ENCODE measurements around the gene MAP3K4.

MAP3K4 gene

DNA sequence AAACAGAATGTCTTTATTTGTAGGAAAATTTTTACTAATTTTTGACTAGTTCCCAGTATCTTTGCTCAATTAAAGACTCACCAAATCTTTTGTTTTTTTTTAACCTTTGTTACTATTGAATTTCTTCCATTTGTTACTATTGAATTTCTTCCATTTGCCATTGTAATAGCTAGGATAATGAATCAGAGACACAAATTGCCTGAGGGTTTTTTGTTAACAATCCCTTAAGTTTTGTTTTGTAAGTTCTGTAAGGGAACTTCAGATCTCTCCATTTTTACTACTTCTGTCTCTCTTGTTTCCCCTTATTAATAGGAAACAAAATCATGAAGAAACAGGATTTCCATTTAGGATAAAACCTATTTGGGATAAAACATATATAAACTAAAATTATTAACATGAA lies 104.3 kb downstream of the MAP3K4 start:
- DNase-seq, result no peak
- no peak for TF ChIP-seq EZH2 (IDR thresholded peaks at IDR 0.05; ENCODE audit: borderline replicate concordance, low read depth, low read length, severe bottlenecking)
- TF ChIP-seq CTCF (IDR thresholded peaks at IDR 0.05; ENCODE audit: borderline replicate concordance, extremely low read depth, low read length, poor library complexity, severe bottlenecking), result no peak
- Histone ChIP-seq H2AFZ (ENCODE audit: low read depth, low read length) (no peak overlapping the region), H3K4me3 (ENCODE audit: low read depth in 1 of 2, low read length in 2 of 2) (no peak overlapping the region), H3K4me2 (ENCODE audit: insufficient read depth, low read length) (no peak overlapping the region), H3K9ac (ENCODE audit: low read depth, low read length) (no peak overlapping the region), H3K79me2 (ENCODE audit: insufficient read depth, low read length) (no peaks in the 10 kb centered on the region), H3K27me3 (ENCODE audit: insufficient read depth, low read length, poor library complexity) (no peaks in the 10 kb centered on the region), H3K36me3 (ENCODE audit: insufficient read depth, low read length) (peaks cover 81% of the 10 kb centered on the region), H4K20me1 (ENCODE audit: insufficient read depth, low read length) (no peaks in the 10 kb centered on the region), H3K4me1 (ENCODE audit: insufficient read depth, low read length) (no peaks in the 10 kb centered on the region), H3K27ac (ENCODE audit: low read length) (no peak overlapping the region), H3K9me3 (ENCODE audit: insufficient read depth, low read length, severe bottlenecking) (no peaks in the 10 kb centered on the region)
- ATAC-seq (ENCODE audit: insufficient read depth, low read depth), result no peak

DNA sequence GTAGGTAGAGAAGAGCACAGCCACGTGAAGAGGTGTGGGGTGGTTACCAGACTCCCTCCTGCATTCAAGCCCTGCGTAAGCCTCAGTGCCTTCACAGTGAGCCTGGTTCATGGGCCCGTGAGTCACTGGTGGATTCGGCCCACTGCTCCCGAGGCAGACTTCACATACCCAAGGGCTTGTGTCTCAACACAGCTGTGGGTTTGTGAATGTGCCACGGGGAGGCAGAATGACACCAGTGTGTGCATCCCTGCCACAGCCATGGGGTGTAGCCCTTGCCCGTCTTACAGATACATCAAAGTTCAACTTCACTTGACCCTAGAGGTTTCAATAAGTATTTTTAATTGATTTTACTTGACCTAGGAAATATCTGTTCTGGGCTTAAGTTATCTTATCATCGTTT lies 108.5 kb downstream of the MAP3K4 start:
- Histone ChIP-seq H4K20me1 (ENCODE audit: insufficient read depth, low read length) (no peaks in the 10 kb centered on the region), H3K27ac (ENCODE audit: low read length) (no peak overlapping the region), H3K9me3 (ENCODE audit: insufficient read depth, low read length, severe bottlenecking) (no peaks in the 10 kb centered on the region), H3K9ac (ENCODE audit: low read depth, low read length) (no peak overlapping the region), H3K4me2 (ENCODE audit: insufficient read depth, low read length) (no peak overlapping the region), H3K4me1 (ENCODE audit: insufficient read depth, low read length) (no peaks in the 10 kb centered on the region), H3K36me3 (ENCODE audit: insufficient read depth, low read length) (peaks cover 70% of the 10 kb centered on the region), H3K27me3 (ENCODE audit: insufficient read depth, low read length, poor library complexity) (no peaks in the 10 kb centered on the region), H3K79me2 (ENCODE audit: insufficient read depth, low read length) (no peaks in the 10 kb centered on the region), H3K4me3 (ENCODE audit: low read depth in 1 of 2, low read length in 2 of 2) (no peak overlapping the region), H2AFZ (ENCODE audit: low read depth, low read length) (no peak overlapping the region)
- DNase-seq (no peak), ATAC-seq (ENCODE audit: insufficient read depth, low read depth) (no peak)
- TF ChIP-seq EZH2 (IDR thresholded peaks at IDR 0.05; ENCODE audit: borderline replicate concordance, low read depth, low read length, severe bottlenecking) (no peak), CTCF (IDR thresholded peaks at IDR 0.05; ENCODE audit: borderline replicate concordance, extremely low read depth, low read length, poor library complexity, severe bottlenecking) (no peak)

- Histone ChIP-seq H3K27ac (ENCODE audit: low read length) (no peak overlapping the region), H3K4me2 (ENCODE audit: insufficient read depth, low read length) (no peak overlapping the region), H3K4me3 (ENCODE audit: low read depth in 1 of 2, low read length in 2 of 2) (no peak overlapping the region), H3K27me3 (ENCODE audit: insufficient read depth, low read length, poor library complexity) (no peaks in the 10 kb centered on the region), H3K79me2 (ENCODE audit: insufficient read depth, low read length) (no peaks in the 10 kb centered on the region), H3K4me1 (ENCODE audit: insufficient read depth, low read length) (no peaks in the 10 kb centered on the region), H3K9ac (ENCODE audit: low read depth, low read length) (no peak overlapping the region), H4K20me1 (ENCODE audit: insufficient read depth, low read length) (no peaks in the 10 kb centered on the region), H3K9me3 (ENCODE audit: insufficient read depth, low read length, severe bottlenecking) (no peaks in the 10 kb centered on the region), H2AFZ (ENCODE audit: low read depth, low read length) (no peak overlapping the region), H3K36me3 (ENCODE audit: insufficient read depth, low read length) (peaks cover 70% of the 10 kb centered on the region)
- TF ChIP-seq CTCF (IDR thresholded peaks at IDR 0.05; ENCODE audit: borderline replicate concordance, extremely low read depth, low read length, poor library complexity, severe bottlenecking), result peak; percentile 31
- no peak for TF ChIP-seq EZH2 (IDR thresholded peaks at IDR 0.05; ENCODE audit: borderline replicate concordance, low read depth, low read length, severe bottlenecking)
- ATAC-seq (ENCODE audit: insufficient read depth, low read depth), result 0 out of 3 replicates have a peak, but pooled peaks have one; percentile 29
- no peak for DNase-seq
These were observed 109.9 kb downstream of the MAP3K4 start for GRCh38 chr6:161101517-161101916.

GRCh38 chr6:161103475-161103874 lies 111.9 kb downstream of the MAP3K4 start:
- no peaks in the 10 kb centered on the region for H4K20me1 ChIP-seq (ENCODE audit: insufficient read depth, low read length)
- no peaks in the 10 kb centered on the region for H3K79me2 ChIP-seq (ENCODE audit: insufficient read depth, low read length)
- no peak overlapping the region for H3K27ac ChIP-seq (ENCODE audit: low read length)
- no peak overlapping the region for H3K9ac ChIP-seq (ENCODE audit: low read depth, low read length)
- no peak for ATAC-seq (ENCODE audit: insufficient read depth, low read depth)
- no peaks in the 10 kb centered on the region for H3K27me3 ChIP-seq (ENCODE audit: insufficient read depth, low read length, poor library complexity)
- no peak for TF ChIP-seq CTCF (IDR thresholded peaks at IDR 0.05; ENCODE audit: borderline replicate concordance, extremely low read depth, low read length, poor library complexity, severe bottlenecking)
- TF ChIP-seq EZH2 (IDR thresholded peaks at IDR 0.05; ENCODE audit: borderline replicate concordance, low read depth, low read length, severe bottlenecking), result no peak
- H3K9me3 ChIP-seq (ENCODE audit: insufficient read depth, low read length, severe bottlenecking), result no peaks in the 10 kb centered on the region
- H3K36me3 ChIP-seq (ENCODE audit: insufficient read depth, low read length), result peaks cover 71% of the 10 kb centered on the region
- no peak overlapping the region for H3K4me2 ChIP-seq (ENCODE audit: insufficient read depth, low read length)
- DNase-seq, result no peak
- H3K4me3 ChIP-seq (ENCODE audit: low read depth in 1 of 2, low read length in 2 of 2), result no peak overlapping the region
- H3K4me1 ChIP-seq (ENCODE audit: insufficient read depth, low read length), result no peaks in the 10 kb centered on the region
- H2AFZ ChIP-seq (ENCODE audit: low read depth, low read length), result no peak overlapping the region

All from DND-41 (cell line).